Lung microvascular endothelial cell (primary cell): ENCODE measurements around the gene SCNN1A. TPM values are rescaled to one million over a fixed set of nuclear protein-coding genes. Genes with fewer than 3 reads are reported as not detected.

Experiments used
- DNase-seq, 2 donors: peaks; one replicate each; pipeline versions ENCODE4 v3.0.0 to v3.0.0-alpha.2; 2010; ENCODE audit warnings: low read depth in 2 of 2
- total RNA-seq: library from RNA; depleted of rRNA; stranded (reverse); fragments of >200 nt; gene quantifications from 2 replicates; pipeline ENCODE4 v1.2.1, GENCODE V29; 2014

SCNN1A gene
- total RNA-seq: 0.20 and 0.22 TPM in 2 replicates

DNA sequence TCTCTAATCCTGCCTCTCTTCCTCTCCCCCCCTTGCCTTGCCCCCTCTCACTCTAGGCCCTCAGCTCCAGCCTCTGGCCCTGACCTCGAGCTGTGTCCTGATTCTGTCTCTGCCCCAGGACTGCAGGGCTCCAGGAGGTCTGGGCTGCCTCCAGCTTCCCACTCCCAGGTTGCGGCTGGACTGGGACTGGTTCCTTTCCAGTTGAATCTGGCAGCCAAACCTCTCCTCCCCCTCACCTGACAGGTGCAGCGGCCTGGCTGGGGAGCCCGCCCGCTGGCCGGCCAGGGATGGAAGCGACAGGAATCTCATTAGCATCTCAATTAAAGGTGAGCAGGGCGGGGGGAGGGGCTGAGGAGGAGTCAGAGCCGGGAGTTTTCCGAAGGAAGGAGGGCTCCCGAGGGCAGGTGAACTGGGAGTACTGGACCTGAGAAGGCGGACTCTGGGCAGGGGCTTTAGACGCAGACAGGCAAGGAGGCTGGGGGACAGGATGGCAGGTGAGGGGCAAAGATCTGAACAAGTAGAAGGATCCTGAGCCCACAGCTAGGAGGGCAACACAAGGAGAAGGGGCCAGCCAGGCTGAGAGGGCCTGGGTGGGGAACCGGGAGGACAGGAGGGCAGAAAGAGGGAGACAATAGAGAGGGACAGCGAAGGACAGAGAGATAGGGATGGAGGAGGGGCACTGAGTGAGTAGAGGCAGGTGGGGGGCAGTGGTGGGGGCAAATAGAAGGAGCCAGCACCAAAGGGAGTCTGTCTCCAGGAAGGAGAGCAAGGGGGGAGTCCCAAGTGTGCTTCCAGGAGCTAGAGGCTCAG is at the start of gene SCNN1A:
Gene SCNN1A, minus strand, starts transcription at position 295 of the 810 bp plus-strand sequence. CDS start 780 bp downstream, outside the sequence.
- no peak for DNase-seq

DNA sequence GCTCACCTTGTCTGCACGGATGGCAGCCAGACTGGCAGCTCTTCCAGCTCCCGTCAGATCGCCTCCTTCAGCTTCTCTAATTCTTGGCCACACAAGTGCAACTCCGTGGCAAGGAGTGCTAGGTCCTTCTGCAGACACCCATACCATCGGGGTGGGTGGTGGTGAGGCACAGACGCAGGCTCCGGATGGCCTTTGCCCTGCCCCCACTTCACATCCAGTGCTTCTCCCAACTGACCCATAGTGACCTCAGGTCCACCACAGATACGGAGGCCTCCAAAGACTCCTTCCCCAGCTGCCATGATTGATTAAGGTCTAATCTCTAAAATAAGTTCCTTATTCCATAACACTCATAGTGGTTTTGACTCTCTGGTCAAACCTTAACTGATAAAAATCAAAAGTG is 49.5 kb upstream of the SCNN1A start:
- DNase-seq: no peak

DNA sequence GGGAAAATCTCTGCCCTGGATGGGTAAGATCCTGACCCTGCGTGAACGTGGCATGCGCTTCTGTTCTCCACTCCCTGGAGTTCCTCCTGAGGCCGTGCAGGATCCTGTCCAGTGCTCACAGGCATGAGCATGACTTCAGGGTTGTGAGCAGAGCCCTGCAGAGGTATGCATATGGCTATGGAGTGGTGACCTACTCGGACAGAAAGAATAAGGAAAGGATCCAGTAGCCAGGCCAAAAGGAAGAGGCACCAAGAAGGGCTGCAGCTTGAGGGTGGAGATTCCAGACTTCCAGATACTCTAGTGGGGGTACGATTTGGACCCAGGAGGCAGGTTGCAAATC is 48.6 kb upstream of the SCNN1A start:
- DNase-seq: no peak

DNA sequence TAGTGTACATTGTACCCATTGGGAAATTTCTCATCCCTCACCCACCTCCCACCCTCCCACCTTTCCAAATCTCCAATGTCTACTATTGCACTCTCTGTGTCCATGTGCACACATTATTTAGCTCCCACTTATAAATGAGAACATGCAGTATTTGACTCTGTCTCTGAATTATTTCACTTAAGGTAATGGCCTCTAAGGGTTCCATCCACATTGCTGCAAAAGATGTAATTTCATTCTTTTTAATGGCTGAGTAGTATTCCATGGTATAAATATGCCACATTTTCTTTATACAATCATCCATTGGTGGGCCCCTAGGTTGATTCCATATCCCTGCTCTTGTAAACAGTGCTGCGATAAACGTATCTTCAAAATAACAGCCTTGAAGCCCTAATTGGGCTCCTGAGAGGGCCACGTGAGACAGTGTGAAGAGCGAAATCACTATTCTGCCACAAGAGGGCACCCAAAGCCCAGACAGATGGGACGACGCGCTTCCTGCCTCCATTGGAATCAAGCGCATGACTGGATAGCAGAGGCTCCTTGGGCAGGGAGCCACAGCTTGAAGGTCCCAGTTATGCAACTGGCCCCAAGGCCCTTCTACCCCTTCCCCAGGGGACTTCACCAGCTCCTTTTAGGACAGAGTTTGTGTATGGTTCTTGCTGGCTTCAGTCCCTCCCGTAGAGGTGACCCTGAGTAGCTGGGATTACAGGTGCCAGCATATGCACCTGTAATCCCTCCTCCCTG is 48.1 kb upstream of the SCNN1A start:
- peak; percentile 92 to 95 for DNase-seq

DNA sequence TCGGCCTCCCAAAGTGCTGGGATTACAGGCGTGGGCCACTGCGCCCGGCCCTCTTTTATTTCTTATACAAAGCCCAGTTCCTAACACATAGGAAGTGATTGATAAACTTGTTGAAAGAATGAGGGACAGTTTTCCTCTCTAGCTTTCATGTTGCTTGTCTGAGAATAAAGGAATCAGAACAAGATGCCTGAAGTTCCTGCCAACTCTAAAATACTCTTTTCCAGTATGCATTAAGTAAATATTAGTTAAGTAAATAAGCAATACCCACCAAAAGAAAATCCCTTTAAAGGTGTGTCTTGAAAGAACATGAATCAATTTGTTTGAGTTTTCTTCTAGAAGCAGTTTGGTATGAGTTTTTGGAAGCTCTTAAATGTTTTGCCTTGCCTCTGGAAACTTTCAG is 45.0 kb upstream of the SCNN1A start:
- DNase-seq: no peak

DNA sequence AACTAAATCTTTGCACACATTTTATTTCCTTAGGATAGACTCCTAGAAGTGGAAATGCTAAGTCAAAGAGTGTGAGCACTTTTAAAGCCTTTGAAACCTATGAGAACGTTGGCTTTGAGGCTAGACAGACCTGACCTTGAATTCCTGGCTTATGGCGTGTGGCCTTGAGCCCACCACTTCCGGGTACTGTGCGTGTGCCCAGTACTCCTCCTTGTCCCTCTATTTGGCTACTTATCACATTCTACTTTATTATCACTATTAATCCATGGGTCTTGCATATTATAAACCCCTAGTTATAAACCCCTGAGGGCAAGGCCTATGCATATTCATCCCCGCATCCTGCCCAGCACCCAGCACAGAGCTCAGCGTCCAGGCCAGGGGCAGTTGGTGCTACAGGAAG is 43.4 kb upstream of the SCNN1A start:
- no peak for DNase-seq

DNA sequence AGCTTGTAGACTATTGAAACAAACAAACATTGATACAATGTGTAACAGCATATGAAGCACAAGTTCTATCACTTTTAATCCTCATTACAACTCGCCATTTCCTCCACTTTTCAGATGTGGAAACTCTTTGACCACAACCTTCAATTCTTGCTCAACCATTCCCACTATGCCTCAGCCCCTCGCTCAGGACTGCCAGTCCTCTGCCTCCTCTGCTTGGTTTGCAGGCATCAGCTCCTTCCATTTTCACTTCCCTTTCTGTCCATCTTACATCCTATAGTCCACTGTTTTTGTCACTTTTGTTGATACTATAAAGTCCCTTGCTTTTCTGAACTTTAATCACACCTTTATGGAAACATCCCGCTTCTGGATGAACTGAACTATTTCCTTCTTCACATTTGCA is 41.2 kb upstream of the SCNN1A start:
- DNase-seq: no peak

DNA sequence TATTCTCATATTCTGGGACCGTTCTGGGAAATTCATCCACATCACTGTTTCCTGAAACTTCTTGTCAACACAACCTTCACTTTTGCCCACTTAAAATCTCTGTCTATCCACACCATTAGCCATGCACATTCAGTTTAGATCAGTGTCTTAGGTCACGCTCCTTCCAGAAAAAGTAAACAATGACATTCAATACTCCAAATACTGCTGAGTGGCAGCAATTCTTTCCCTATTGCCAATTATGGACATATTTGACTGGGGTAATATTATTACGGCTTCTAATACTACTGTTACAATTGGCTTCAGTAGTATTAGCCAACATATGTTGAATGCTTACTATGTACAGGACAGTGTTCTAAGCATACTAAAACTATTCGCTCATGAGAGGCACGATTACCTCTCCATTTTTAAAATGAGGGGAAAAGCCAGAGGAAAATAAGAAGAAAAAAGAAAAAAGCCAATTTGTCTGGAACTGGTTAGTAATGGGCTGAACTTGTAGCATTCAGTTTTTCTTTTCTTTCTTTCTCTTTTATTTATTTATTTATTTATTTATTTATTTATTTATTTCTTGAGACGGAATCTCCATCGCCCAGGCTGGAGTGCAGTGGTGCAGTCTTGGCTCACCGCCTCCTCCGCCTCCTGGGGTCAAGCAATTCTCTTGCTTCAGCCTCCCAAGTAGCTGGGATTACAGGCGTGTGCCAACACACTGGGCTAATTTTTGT is 32.0 kb upstream of the SCNN1A start:
- DNase-seq: no peak

DNA sequence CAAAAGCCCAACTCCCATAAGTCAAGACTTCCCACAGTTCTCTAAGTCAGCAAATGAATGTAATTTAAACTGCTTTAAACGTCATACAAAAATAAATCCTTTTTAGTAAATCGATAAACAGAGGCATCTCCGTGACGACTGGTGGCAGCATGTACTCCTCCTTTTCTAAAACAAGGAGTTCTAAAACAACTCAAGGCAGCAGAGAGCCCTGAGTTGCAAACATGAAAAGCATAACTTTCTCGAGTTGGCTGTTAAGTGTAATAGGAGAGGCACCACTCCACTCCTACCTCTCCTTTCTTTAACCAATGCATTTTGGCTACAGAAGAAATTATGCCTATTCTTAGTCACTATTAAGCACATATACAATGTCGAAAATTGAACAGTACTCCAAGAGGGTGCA is 30.6 kb upstream of the SCNN1A start:
- DNase-seq: no peak

DNA sequence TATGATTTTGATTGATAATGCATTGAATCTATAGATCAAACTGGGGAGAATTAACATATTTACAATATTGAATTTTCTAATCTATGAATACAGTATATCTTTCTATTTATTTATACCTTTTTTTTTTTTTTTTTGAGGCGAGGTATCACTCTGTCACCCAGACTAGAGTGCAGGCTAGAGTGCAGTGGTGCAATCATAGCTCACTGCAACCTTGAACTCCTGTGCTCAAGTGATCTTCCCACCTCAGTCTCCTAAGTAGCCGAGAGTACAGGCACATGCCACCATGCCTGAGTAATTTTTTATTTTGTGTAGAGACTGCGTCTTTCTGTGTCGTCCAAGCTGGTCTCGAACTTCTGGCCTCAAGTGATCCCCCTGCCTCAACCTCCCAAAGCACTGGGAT is 29.0 kb upstream of the SCNN1A start:
- no peak for DNase-seq

DNA sequence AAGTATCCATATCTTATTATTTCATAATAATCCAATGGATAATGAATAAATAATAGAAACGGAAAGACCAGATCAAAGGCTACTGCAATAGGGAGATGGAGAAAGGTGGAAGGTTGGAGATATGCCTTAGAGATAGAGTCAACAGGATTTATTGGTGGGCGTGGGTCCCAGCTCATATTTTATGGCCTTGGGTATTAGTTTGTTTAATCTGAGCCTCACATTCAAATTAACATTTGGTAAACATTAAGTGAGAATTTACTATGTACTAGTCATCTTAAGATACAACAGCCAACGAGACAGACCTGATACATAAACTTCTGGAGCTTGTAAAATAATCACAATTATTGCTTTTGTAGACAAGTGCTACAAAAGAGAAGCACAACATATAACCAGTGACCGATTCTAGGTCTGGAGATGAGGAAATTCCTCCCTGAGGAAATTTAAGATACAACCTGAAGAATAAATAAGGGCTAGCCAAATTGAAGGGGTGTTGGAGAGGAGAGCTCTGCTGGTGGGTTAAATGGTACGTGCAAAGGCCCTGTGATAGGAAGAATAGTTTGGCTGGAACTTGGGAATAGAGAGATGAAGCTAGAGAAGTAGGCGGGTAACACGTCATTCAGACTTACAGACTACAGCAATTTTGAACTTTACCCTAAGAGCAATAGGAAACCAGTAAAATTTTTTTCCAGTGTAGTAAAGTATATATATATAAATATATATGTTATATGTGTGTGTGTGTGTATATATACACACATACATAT is 24.7 kb upstream of the SCNN1A start:
- no peak for DNase-seq

DNA sequence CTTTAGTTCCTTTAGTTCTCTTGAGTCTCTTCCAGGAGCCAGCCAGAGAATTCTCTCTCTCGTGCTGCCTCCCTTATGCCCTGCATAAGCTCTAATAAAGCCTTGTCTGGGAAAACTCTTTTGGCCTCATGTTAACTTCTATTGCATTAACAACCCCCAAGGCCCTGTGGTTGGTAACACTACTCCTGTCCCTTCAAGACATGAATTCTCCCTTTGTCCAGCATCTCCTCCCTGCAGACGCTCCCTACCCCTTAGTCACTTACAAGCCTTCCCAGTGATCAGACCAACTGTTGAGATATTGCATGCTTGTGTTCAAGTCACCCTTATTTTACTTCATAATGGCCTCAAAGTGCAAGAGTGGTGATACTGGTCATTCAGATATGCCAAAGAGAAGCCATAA is 20.7 kb upstream of the SCNN1A start:
- no peak for DNase-seq

DNA sequence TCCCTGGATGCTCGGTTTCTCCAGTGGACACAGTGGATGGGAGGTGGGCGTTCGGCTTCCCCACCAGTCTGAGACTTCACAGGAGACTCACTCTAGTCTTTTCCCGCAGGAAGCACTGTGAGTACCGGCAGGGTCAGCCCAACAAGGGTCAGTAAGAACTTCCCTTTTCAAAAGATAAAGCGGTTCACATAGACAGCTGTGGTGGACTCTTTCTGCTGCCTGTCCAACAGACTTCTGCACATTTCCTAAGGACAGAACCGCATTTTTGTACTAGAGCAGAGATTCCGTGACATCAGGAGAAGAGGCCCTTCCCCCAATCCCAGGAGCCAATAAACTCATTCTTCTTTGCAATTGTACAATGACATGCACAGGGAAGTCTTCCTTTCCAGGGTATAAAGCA is 19.0 kb upstream of the SCNN1A start:
- no peak for DNase-seq

DNA sequence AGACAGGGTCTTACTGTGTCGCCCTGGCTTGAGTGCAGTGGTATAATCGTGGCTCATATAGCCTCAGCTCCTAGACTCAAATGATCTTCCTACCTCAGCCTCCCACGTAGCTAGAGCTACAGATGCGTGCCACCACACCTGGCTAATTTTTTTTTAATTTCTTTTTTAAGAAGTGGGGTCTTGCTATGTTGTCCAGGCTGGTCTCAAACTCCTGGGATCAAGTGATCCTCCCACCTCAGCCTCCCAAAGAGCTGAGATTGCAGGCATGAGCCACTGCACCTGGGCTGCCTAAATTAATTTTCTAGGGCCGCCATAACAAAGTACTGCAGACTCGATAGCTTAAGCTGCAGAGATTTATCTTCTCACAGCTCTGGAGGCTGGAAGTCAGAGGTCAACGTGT is 17.7 kb upstream of the SCNN1A start:
- no peak for DNase-seq

DNA sequence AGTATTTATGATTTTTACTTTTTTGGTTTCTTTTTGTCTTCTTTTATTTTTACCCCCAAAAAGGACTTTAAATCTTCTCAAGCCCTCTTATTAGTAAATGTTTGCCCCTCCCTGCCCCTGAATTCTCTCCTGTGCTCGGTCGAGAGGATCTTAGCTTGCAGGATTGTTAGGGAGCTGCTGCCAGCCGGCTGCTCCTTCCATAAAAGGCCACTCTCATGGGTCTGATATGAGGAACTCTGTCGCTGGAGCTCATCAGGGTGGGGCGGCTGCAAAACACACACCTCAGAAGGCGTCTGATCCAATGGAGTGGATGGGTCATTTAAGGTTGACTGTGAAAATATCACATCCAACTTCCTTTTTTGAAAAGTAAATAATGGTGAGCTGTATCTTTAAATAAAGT is 17.1 kb upstream of the SCNN1A start:
- DNase-seq: no peak

DNA sequence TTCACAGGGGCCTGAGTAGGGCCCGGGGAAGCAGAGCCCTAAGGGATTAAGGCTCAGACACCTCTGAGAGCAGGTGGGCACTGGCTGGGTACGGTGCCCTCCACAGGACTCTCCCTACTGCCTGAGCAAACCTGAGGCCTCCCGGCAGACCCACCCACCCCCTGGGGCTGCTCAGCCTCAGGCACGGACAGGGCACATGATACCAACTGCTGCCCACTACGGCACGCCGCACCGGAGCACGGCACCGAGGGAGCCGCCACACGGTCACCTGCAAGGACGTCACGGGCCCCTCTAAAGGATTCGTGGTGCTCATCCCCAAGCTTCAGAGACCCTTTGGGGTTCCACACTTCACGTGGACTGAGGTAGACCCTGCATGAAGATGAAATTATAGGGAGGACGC is 15.7 kb upstream of the SCNN1A start:
- DNase-seq: no peak

DNA sequence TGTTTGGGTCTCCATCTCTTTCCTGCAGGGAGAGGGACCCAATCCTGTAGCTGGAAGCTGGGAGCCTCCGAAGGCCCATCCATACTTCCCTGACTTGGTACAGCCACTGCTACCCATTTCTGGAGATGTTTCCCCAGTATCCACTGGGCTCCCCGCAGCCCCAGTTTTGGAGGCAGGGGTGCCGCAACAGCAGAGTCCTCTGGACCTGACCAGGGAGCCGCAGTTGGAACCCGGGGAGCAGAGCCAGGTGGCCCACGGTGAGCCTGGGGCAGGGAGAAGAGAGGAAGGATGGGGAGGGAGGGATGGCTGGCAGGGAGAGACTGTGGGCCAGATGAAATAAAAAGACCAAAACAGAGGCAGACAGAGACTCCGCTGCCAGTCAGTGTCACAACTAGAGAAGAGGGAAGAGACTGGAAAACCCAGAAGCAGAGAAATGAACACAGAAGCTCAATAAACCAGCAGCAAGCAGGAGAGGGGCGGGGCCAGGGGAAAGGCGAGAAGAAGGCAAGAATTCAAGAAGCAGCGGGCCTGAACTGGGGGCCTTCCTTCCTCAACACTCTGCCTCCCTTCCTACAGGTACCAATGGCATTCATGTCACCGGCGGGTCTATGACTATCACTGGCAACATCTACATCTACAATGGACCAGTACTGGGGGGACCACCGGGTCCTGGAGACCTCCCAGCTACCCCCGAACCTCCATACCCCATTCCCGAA is 14.9 kb upstream of the SCNN1A start:
- no peak for DNase-seq

DNA sequence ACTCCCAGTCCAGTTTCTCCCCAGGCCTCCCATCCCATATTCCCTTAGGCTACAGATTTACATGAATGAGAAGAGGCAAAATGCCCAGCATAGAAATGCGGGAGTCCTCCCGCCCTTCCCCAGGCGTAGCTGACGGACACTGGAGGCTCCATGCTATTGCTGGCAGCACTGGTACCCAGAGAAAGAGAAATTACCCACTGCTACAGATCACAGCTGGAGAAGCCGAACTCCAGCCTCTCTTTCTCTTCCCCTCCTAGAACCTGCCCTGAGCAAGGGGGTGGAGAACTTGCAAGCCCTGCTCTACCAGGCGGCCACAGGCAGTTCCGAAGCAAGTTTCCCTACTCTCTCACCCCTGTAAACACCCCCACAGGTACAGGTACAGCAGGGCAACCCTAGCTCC is 12.2 kb upstream of the SCNN1A start:
- DNase-seq: no peak

DNA sequence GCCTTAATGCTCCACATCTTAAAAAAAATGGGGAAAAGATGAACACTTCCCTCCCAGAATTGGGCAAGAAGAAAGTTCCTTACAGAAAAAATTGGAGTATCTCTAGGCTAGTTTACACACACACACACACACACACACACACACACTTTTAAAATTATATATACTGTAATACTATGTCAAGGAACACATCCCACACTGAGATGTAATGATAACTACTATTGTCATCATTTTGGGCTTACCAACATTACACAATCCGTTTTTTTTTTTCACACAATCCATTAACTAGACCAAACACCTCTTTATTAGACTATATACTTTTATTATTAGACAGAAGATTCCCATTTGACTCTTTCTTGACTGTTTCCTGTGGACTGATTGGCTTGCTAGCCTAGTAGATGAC is 11.1 kb upstream of the SCNN1A start:
- no peak for DNase-seq

DNA sequence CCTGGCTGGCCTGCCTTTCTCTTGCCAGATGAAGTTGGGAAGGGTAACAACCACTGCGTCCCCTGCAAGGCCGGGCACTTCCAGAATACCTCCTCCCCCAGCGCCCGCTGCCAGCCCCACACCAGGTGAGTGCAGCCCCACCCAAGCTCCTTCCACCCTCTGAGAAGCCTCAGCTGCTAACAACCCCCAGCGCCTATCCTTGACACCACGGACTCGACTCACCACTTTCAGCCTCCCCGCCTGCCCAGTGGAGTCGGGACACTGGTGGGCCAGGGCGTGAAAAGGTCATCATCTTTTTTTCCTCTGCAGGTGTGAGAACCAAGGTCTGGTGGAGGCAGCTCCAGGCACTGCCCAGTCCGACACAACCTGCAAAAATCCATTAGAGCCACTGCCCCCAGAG is 10.7 kb upstream of the SCNN1A start:
- no peak for DNase-seq
